Measurements from ENCODE around the gene MAST2.

DNA sequence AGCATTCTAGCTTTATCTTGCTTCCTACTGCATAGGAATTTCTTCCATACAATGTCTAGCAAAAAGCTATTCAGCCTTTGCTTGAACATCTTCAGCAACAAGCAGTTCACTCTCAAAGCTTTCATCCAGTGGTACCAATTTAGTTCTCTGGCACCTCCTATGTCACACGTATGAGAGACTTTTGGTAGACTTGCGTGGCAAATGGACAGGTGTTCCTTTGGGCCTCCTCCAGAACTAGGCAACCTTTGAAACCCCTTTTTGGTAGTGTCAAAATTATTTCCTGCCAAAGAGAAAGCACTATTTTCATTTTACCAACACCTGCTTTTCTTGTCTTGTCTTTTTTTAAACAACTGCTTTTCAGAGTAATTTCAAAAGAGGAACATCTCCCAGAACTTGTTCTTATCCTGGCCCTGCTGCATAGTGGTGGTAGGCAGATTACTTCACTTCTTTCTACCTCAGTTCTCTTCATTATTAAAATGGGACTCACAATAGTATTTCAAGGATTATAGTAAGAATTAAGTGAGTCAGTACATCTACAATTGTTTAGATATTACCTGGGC lies 122.4 kb downstream of the MAST2 start:
- TF ChIP-seq, protein P1, sequence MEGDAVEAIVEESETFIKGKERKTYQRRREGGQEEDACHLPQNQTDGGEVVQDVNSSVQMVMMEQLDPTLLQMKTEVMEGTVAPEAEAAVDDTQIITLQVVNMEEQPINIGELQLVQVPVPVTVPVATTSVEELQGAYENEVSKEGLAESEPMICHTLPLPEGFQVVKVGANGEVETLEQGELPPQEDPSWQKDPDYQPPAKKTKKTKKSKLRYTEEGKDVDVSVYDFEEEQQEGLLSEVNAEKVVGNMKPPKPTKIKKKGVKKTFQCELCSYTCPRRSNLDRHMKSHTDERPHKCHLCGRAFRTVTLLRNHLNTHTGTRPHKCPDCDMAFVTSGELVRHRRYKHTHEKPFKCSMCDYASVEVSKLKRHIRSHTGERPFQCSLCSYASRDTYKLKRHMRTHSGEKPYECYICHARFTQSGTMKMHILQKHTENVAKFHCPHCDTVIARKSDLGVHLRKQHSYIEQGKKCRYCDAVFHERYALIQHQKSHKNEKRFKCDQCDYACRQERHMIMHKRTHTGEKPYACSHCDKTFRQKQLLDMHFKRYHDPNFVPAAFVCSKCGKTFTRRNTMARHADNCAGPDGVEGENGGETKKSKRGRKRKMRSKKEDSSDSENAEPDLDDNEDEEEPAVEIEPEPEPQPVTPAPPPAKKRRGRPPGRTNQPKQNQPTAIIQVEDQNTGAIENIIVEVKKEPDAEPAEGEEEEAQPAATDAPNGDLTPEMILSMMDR (IDR thresholded peaks at IDR 0.05): no peak
- no peak for TF ChIP-seq POLR2A (IDR thresholded peaks at IDR 0.05)
- no peak for TF ChIP-seq POLR2AphosphoS5 (IDR thresholded peaks at IDR 0.05)
